Smooth muscle cell of the brain vasculature (primary cell): Measurements from ENCODE around the gene INPP4B.

Experiments
- DNase-seq: peaks from one replicate; pipeline ENCODE4 v3.0.0-alpha.2; 2012; ENCODE audit warnings: low read depth, low spot score

The INPP4B gene

DNA sequence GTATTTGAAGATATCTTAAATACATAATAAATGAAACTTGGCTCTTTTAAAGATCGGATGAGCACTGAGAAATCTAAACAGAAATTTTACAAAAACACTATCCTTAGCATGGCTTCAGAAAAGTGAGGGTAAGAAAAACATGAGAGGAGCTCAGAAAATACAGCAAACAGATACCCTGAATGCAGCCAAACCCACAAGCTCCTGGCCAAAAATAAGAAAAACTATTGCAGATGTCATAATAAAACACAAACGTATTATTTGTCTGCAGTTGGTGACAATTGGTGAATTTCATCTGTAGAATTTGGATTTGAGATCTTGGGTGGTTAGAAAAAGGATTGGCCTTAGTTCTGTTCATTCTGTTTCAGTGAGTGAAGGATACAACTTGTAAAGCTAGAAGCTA lies 603.9 kb downstream of the INPP4B start:
- DNase-seq, result no peak

DNA sequence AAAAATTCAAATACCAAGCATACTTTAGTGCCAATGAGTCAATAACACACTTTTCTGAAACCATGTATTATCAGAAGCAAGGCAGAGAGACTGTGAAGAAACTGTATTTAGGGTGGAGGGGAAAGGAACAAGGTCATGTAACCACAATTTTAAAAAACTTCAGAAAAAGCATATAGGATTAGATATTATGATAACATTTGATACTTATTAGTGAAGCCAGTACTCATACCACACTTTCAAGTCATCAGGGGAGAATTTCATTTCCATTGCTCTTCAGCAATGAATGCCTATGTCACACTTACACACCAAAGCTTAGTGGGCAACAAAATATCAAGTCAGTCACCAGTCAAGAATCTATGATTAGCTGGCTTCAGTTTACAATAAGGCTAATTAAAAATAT lies 607.5 kb downstream of the INPP4B start:
- no peak for DNase-seq

DNA sequence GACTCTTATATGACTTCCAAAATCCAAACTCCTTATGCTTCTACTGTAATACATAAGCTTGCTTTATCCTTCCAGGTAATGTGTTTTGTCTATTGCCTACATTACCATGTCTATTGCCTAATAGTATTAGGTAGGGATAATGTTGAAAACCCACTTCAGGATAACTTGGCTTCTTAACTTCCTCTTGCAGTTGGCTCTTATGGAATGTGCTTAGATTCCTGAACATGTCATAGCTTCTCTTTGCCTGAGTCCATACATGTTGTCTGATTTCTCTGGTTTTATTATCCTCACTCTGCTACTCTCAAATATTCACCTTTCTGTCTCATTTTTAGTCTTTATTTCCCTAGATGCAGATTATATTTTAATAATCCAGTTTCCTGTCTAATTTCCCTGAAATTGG lies 609.8 kb downstream of the INPP4B start:
- DNase-seq, result no peak

DNA sequence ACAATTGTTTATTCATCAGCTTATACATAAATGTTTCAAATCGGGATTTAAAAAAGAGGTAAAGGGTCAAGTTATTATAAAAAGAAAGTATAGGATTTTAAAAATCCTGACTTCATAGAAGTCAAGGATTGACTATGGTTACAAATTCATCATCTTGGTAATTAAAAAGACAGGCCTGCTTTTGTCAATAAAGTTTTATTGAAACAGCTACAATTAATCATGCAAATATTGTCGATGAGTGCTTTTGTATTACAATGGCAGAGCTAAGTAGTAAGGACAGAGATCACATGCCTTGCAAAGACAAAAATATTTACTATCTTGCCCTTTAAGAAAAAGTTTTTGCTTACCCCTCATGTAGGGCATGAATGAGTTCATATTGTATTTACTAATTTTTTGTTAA lies 614.3 kb downstream of the INPP4B start:
- DNase-seq, result no peak

DNA sequence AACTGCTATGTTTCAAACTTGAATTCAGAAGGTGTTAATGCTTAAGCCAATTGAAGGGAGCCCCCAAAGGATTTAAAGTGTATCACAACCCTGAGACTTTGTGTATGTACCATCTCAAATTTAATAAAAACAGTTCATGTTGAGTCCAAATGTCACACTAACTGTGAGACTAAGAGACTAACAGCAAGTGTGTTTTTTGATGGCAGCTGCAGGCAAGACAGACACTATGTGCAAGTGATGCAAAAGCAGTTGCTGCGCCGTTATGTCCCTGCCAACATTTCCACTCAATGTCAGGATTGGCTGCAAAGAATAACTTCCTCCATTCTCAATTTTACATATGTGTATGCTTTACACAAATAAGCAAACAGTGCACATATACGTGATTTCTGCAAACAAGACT lies 615.1 kb downstream of the INPP4B start:
- no peak for DNase-seq

DNA sequence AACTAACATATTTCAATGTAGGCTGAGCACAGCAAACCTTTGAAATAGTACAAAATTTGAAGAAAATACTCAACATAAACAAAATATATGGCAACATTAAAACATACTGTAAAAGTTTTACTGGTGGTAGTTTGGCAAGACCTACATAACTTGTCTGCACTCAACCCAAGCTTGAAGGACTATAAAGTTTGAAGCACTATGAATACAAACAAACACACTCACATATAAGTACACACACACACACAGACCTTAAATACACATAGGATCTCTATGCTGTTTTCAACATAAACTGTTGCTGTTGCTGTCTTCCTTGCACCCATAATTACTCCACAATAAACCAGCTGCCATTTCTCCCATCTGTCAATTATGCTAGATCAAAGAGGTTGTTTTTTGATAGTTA lies 620.1 kb downstream of the INPP4B start:
- no peak for DNase-seq

DNA sequence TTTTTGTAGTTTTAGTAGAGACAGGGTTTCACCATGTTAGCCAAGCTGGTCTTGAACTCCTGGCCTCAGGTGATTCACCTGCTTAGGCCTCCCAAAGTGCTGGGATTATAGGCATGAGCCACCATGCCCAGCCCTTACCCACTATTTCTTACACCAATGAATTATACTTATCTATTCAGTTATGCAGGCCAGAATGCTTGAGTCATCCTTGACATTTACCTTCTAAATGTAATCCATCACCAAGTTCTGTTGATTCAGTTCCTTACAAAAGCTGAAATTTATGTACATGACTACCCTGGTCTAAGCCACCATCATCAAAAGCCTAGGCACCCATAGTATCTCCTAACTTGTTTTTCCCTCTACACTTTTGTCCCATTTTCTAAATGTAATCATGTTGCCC lies 624.0 kb downstream of the INPP4B start:
- no peak for DNase-seq

DNA sequence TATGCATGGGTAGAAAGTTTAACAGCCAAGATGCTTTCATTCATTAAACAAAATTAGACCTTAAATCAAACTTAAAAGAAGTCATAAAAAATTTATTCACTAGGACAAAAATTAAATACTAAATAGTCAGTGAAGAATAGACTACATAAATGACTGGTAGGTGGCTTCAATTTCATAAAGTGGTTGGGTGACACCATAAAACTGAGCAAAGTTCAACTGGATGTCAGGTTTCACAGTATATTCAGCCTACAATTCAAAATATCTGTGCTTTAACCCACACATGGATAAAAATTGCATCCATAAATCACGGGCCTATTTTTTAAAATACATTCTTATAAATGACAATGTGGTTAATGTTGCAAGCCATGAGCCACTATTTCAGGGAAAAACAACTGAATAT lies 627.4 kb downstream of the INPP4B start:
- DNase-seq, result no peak

DNA sequence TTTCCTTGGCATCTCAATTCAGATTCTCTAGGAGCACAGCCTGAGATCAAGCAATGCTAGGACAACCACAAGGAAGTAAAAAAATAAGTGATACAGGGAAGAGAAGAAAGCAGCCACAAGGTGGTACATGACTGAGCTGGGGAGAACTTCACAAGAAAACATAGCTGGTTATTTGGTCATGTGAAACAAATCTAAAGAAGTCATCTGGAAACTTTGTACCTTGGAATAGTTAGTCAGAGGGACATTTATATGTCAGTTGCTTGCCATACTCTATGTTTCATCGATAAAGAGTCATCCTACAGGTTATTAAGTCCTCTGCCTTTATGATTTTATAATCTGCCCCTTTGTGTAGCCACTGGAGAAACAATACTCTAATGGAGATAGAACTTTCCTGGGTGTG lies 634.7 kb downstream of the INPP4B start:
- DNase-seq, result no peak

DNA sequence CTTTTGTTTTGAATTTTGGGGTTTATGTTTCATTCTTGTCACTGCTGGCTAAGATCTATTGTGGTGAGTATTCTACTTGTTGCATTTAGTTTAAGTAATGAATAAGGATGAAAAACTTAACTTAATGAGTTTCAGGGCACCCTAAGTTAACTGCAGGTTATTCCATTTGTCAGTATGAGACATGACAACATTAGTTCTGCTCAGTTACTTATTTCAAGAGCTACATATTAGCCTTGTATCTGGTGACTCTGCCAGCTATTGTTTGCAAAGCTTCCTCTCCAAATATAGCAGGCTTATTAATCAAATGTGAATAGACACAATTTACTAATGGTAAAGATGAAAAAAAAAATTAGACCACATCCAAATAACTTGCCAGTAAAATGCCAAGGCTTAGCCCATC lies 642.6 kb downstream of the INPP4B start:
- no peak for DNase-seq

DNA sequence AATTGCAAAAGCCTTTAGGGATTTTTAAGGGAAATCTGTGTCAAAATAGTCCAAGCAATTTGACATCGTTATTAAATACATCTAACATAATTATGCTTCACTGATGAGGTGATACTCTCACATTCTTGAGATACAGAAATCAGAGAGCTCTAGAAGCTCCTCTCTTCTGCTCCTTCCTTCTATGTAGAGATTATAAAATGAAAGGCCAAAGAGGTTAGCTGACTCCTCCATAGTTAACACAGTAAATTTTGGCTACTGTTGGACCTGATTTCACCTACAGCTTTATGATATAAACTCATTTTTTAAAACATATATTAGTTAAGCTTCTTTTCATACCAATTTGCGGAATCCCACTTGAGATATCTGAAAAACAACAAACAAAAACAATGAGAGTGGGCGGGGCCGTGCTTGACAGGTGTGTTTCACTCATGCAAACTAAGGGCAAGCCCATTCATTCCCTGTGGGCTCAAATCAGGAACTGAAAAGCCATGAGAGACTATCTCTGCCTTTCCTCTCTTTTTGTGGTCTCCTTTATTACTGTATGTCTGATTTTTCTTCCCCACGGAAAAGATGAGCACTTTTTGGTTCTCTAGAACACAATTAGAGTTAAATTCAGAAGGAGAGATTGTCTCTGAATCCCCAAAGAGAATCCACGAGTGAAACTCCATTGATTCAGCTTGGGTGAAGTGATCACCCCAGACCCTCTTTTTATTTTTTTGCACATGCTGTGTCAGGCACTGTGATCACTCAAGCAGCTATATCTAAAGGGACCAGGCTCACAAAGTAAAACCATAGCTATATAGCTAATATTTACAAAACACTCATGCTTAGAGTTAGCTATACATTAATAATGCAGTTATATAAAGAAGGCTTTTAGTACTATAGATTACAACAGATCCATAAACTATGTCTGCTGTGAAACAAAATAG lies 643.4 kb downstream of the INPP4B start:
- no peak for DNase-seq

DNA sequence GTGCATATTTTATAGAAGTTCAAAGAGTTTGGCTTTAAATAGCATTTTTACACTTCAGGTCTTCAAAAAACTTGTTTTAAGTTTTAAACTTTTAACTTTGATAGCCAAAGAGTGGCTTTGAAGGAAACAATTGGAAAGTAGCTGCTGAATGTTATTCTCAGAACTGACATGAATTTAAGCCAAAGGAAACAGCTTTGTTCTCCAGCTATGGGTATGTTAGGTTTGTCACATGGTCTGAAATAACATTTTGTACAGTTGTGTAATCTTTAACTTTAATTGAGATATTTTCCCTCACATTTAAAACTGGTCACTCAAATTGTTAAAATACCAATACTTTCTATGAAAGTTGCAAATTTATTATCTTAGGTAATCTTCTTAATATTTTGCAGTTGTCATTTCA lies 645.1 kb downstream of the INPP4B start:
- DNase-seq, result no peak

DNA sequence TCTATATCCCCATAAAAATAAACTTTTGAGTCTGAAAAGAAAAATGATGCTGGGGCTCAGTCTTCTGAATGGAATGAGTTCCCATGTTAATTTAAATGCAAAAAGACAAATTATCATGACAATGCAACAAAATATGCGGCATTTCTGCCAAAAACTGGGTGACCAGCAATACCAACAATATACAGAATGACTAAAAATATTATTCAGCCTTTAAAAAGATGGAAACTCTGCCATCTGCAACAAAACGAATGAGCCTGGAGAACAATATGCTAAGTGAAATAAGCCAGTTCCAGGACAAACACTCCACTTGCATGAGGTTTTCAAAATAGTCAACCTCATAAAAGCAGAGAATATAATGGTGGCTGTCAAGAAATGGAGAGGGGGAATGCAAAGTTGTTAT lies 651.2 kb downstream of the INPP4B start:
- DNase-seq, result no peak

DNA sequence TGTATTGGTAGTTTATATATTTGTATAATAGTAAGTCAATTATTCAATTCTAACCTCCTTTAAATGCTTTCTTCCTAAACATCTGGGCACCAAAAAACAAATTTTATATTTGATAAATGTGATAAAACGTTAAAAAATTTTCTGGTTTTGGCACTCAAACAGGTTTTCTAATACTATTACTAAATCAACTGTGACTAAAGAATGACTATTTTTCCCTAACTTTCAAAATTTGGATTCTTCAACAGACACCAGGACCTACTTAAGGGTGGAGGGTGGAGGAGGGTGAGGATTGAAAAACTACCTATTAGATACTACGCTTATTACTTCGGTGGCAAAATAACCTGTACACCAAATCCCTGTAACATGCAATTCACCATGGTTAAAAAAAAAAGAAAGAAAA lies 654.2 kb downstream of the INPP4B start:
- DNase-seq, result no peak

DNA sequence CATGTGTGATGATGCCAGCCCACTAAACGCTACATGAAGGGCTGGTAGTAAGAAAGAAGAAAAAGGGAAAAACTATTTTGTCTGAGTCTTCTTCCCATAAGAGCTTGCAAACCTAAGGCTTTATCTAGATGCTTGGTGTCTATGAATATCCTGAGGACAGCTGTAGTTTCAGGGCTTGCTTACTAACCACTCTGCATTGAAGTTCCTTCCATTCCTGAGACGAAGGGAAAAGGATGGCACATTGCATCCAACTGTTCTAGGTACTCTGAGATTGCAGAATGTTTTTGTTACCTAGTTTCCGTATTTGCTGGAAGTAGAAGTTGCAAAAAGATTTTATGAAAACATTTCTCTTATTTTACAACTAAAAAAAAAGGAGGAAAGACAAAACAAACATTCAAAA lies 665.1 kb downstream of the INPP4B start:
- DNase-seq, result no peak

DNA sequence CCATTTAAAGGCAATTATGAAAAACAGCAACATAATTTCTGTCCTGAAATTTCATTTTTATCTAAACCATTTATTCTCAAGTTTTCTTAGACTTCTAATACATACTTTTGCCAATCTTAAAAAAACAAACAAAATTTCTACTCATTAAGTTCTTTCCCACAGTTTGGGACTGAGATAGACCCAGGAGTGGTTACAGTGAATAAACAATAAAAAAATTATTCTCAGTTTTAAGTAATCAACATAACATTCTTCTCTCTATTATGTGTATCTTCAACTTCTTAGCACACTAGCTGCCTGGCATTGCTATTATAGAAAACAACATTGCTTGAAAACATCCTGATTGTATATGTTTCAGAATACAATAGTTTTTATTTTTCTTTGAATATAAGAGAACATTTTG lies 676.9 kb downstream of the INPP4B start:
- DNase-seq, result no peak

DNA sequence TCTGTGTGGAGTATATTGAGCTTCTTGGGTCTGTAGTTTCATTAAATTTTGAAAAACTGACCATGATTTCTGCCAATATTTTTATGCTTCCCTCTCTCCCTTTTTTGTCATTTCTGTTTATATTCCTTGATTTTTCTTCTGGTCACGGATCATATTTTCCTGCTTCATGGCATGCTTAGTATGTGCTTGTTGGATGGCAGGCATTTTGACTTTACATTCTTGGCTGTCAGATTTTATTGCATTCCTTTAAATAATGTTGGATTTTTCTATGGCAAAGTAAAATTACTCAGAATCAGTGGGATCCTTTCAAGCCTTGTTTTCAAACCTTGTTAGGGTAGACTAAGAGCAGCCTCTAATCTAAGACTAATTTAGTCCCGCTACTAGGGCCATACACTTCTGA lies 677.9 kb downstream of the INPP4B start:
- no peak for DNase-seq

DNA sequence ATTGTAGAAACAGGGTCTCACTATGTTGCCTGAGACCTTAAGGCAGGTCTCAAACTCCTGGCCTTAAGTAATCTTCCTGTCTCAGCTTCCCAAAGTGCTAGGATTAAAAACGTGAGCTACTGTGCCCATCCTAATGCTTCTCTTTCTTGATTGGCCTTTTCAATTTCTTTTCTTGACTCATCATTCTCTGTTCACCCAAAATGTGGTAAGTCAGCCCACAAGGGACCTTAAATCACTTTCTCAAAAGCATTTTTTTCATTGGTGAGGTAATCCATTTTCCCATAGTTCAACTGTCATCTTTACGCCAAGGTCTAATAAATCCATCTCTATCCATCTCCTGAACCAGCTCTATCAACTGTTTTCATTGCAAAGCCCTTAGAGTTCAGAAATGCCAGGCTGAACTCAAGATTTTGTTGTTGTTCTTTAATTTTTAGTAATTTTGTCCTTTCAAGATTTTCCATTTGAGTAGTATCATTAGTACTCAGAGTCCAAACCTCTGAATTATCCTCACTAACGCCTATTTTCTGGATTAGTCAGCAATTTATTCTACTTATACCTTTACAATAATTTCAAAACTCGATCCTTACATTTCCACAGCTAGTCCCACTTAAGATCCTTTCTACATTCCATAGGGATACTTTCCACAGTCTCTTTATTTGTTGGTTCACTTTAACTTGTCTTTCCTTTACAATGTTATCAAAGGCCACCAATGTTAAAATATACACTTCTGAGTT lies 681.2 kb downstream of the INPP4B start:
- no peak for DNase-seq

DNA sequence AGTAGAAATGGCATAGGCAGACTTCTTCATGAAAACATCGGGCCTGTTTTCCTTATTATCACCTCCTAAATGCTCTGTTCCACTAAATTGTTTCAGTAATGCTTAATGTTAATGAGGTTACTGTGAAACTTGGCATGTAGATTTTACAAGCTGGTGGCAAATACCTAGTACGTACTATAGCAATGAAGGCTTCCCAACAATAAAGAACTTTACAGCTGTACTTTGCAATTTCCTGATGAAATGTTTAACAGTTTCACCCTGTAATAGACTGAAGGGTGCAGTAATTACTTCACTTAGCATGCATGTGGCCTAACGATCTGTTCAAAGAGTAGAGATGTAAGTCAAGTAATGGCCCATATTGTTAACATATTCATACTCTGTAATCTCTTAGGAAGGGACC lies 685.0 kb downstream of the INPP4B start:
- DNase-seq, result no peak

DNA sequence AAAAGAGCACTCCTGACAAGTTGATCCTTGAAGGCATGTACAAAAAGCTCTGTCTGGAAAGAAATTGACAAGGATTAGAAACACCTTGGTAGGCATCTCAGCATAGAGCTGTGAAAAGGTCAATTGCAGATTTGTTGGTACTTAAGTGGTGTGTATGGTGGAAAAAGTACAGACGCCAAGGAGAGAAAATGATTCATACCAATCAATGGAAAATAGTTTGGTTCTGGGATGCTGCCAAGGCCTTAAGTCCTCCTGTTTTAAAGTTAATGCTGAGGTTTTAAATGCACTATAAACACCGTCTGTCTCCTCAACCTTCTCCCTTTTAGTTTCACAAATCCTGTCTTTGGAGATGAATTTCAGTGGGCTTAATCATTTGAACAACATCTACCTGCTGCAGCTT lies 685.6 kb downstream of the INPP4B start:
- DNase-seq, result no peak

DNA sequence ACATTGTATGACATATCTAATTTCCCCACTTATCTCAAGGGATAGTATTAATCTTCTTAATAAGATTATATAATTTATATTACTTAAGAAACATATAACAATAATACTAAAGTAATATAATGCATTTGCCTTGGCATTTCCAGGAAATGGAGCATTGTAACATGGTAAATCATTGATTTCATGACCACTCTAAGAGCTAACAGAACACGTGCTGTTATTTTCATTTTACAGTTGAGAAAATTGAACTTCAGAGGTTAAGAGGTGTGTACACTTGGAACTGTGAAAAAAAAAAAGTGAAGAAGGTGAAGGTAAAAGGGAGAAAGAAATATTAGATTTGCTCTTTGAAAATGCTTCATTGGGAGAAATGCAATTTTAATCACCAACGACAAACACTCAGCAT lies 687.1 kb downstream of the INPP4B start:
- DNase-seq, result no peak

DNA sequence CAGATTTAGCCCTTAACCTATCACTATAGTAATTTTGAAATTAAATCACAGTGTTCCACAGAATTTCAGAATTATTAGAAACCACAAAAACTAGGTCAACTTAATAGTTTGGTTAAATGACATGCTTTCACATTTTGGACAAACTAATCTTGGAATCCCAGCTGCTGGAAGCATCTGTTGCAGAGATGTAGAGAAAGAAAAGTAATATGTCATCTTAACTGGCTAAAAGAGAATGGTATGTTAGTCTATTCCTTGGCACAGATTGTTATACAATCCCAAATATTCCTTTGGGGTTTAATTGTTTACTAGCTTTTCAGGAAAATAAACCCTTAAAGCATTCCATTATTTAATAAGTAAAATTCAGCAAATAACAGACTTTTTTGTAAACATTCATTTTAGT lies 689.8 kb downstream of the INPP4B start:
- no peak for DNase-seq

DNA sequence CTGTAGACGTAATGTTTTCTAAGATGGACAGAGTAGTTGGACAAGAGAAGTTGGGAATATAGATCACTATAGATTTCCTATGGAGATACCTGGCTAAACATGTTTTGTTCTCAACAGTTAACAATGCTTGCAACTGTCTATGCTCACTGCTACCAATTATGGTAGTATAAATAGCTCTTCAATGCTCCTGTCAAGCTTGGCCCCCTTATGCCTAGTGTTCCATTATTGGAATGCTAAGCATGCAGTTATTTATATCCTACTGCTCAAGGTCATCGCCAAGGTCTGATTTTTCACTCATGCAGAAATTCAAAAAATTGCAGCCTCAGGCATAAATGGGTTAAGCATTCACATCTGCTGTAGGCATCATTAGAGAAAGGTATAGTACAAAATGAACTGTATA lies 690.8 kb downstream of the INPP4B start:
- no peak for DNase-seq
